Neuronal stem cell (in vitro differentiated cells): ENCODE measurements around the gene PTOV1.
A peak's percentile ranks its signal among the peaks of the same experiment; 100 is the strongest.

Experiments
- DNase-seq: peaks from one replicate; pipeline ENCODE4 v3.0.0-alpha.2; 2013; ENCODE audit warnings: low spot score
- H2AFZ ChIP-seq: one replicate; pipeline ENCODE4 v1.6.1; 2013; ENCODE audit warnings: mild to moderate bottlenecking, low read length, inconsistent platforms
- H2AK5ac ChIP-seq: 2 replicates; pipeline ENCODE4 v1.6.1; 2013; ENCODE audit warnings: low read depth, mild to moderate bottlenecking, inconsistent platforms, low read length, moderate library complexity, mixed read lengths
- H2BK120ac ChIP-seq: 2 replicates; pipeline ENCODE4 v1.6.1; 2013; ENCODE audit warnings: low read depth, mild to moderate bottlenecking, inconsistent platforms, low read length, moderate library complexity, mixed read lengths
- H2BK12ac ChIP-seq: one replicate; pipeline ENCODE4 v1.6.1; 2013; ENCODE audit warnings: low read length, inconsistent platforms
- H2BK15ac ChIP-seq: 2 replicates; pipeline ENCODE4 v1.6.1; 2013; ENCODE audit warnings: mild to moderate bottlenecking, low read length, inconsistent platforms, mixed read lengths
- H2BK5ac ChIP-seq: one replicate; pipeline ENCODE4 v1.6.1; 2013; ENCODE audit warnings: inconsistent platforms, mild to moderate bottlenecking, low read length, moderate library complexity
- H3K14ac ChIP-seq: one replicate; pipeline ENCODE4 v1.6.1; 2013; ENCODE audit warnings: low read length, inconsistent platforms
- H3K18ac ChIP-seq: 2 replicates; pipeline ENCODE4 v1.6.1; 2013; ENCODE audit warnings: low read length, inconsistent platforms
- H3K23ac ChIP-seq: 2 replicates; pipeline ENCODE4 v1.6.1; 2013; ENCODE audit warnings: low read depth, mild to moderate bottlenecking, mixed read lengths, low read length, inconsistent platforms; ENCODE audit not compliant: poor library complexity
- H3K27ac ChIP-seq: replicated peaks from 3 replicates; pipeline ENCODE4 v1.5.1; 2013; ENCODE audit warnings: low read length, inconsistent platforms
- H3K27me3 ChIP-seq, 3 experiments: 2 replicates each; pipeline ENCODE4 v1.6.1; 2013; ENCODE audit warnings: low read length in 3 of 3, mild to moderate bottlenecking in 2 of 3, inconsistent platforms in 1 of 3, low read depth in 1 of 3, mixed read lengths in 1 of 3, moderate library complexity in 1 of 3; ENCODE audit not compliant: control insufficient read depth in 3 of 3, insufficient read depth in 3 of 3
- H3K36me3 ChIP-seq, 2 donors: replicated peaks in 1 of 2; 2 replicates each; pipeline ENCODE4 v1.6.1; 2013; ENCODE audit warnings: low read length in 2 of 2; ENCODE audit not compliant: control insufficient read depth in 2 of 2, insufficient read depth in 2 of 2
- H3K4ac ChIP-seq: 2 replicates; pipeline ENCODE4 v1.6.1; 2013; ENCODE audit warnings: inconsistent platforms, mild to moderate bottlenecking, low read length, moderate library complexity
- H3K4me1 ChIP-seq, 2 donors: 1 replicate in 1 of 2; 2 replicates in 1 of 2; pipeline ENCODE4 v1.6.1; 2013; ENCODE audit warnings: low read length in 2 of 2, low read depth in 1 of 2; ENCODE audit not compliant: control insufficient read depth in 2 of 2, insufficient read depth in 1 of 2
- H3K4me2 ChIP-seq: one replicate; pipeline ENCODE4 v1.6.1; 2013; ENCODE audit warnings: mild to moderate bottlenecking, low read length, inconsistent platforms; ENCODE audit not compliant: insufficient read depth, poor library complexity, severe bottlenecking
- H3K4me3 ChIP-seq, 2 donors: 2 replicates each; pipeline ENCODE4 v1.5.1; 2013; ENCODE audit warnings: low read length in 2 of 2, mild to moderate bottlenecking in 2 of 2, inconsistent platforms in 1 of 2, moderate library complexity in 1 of 2
- H3K79me1 ChIP-seq: one replicate; pipeline ENCODE4 v1.6.1; 2013; ENCODE audit warnings: low read depth, mild to moderate bottlenecking, inconsistent platforms, low read length, moderate library complexity
- H3K9ac ChIP-seq: one replicate; pipeline ENCODE4 v1.6.1; 2013; ENCODE audit warnings: mild to moderate bottlenecking, low read depth, low read length, inconsistent platforms; ENCODE audit not compliant: poor library complexity
- H3K9me3 ChIP-seq, 2 donors: replicated peaks in 1 of 2; 2 replicates each; pipeline versions ENCODE3 to v1.6.1; 2013; ENCODE audit warnings: low read length in 2 of 2, mild to moderate bottlenecking in 2 of 2, inconsistent platforms in 1 of 2, low read depth in 1 of 2, mixed read lengths in 1 of 2, moderate library complexity in 1 of 2; ENCODE audit not compliant: control insufficient read depth in 2 of 2, insufficient read depth in 1 of 2
- H4K8ac ChIP-seq: one replicate; pipeline ENCODE4 v1.6.1; 2013; ENCODE audit warnings: low read depth, mild to moderate bottlenecking, inconsistent platforms, low read length, moderate library complexity
- H4K91ac ChIP-seq: one replicate; pipeline ENCODE4 v1.6.1; 2013; ENCODE audit warnings: low read length, low read depth, mild to moderate bottlenecking, inconsistent platforms; ENCODE audit not compliant: poor library complexity
- WGBS, 2 donors: extraction: QIAGEN DNeasy Blood & Tissue Kit; methylation state at CpG; one replicate each; pipeline ENCODE4 v1.1.7; 2013; ENCODE audit warnings: missing lambda C conversion rate in 2 of 2, mixed read lengths in 1 of 2; ENCODE audit not compliant: insufficient read length in 2 of 2, insufficient replicate concordance in 1 of 2; ENCODE audit errors: extremely low coverage in 2 of 2; 5-methylcytosine and 5-hydroxymethylcytosine counted together

PTOV1 gene

GRCh38 chr19:49858088-49858985 is 7.4 kb downstream of the PTOV1 start:
- Histone ChIP-seq H3K27ac (peak overlapping the region; percentile 28), H4K8ac (no peak overlapping the region), H3K27me3 (no peaks in the 10 kb centered on the region), H3K36me3 (peaks cover 74 to 96% of the 10 kb centered on the region in 2 donors), H3K18ac (no peak overlapping the region), H3K9ac (peak overlapping the region; percentile 70), H4K91ac (no peak overlapping the region), H2AFZ (no peak overlapping the region), H2BK5ac (peak overlapping the region; percentile 75), H3K9me3 (peaks cover 0 to 2% of the 10 kb centered on the region in 2 donors), H2BK12ac (no peak overlapping the region), H3K23ac (peak overlapping the region; percentile 80), H2AK5ac (no peak overlapping the region), H2BK15ac (no peak overlapping the region), H3K14ac (no peak overlapping the region), H2BK120ac (no peak overlapping the region), H3K4ac (no peak overlapping the region), H3K79me1 (peaks cover 24% of the 10 kb centered on the region), H3K4me1 (no peaks in the 10 kb centered on the region), H3K4me2 (no peak overlapping the region), H3K4me3 (no peak overlapping the region)
- WGBS, 2 donors: no CpG with 5 or more reads among the region's 37 CpGs
- DNase-seq: no peak

GRCh38 chr19:49859682-49860335 is 8.8 kb downstream of the PTOV1 start:
- H2AK5ac ChIP-seq: no peak overlapping the region
- no peak overlapping the region for H2BK12ac ChIP-seq
- no peak overlapping the region for H3K27ac ChIP-seq
- peak overlapping the region; percentile 86 for H3K23ac ChIP-seq
- WGBS, 2 donors: no CpG with 5 or more reads among the region's 22 CpGs
- peaks cover 13% of the 10 kb centered on the region for H3K79me1 ChIP-seq
- no peak overlapping the region for H3K18ac ChIP-seq
- H3K4ac ChIP-seq: no peak overlapping the region
- peaks cover 0 to 2% of the 10 kb centered on the region in 2 donors for H3K9me3 ChIP-seq
- H3K4me1 ChIP-seq: no peaks in the 10 kb centered on the region
- H3K9ac ChIP-seq: no peak overlapping the region
- H2BK5ac ChIP-seq: no peak overlapping the region
- H3K36me3 ChIP-seq: peaks cover 80 to 97% of the 10 kb centered on the region in 2 donors
- no peak overlapping the region for H3K4me2 ChIP-seq
- peak overlapping the region; percentile 86 for H4K8ac ChIP-seq
- H2BK120ac ChIP-seq: no peak overlapping the region
- H3K14ac ChIP-seq: peak overlapping the region; percentile 12
- no peaks in the 10 kb centered on the region for H3K27me3 ChIP-seq
- H2AFZ ChIP-seq: no peak overlapping the region
- DNase-seq: no peak
- H3K4me3 ChIP-seq: peak overlapping the region in 1 of 2 donors; percentile 22
- no peak overlapping the region for H2BK15ac ChIP-seq
- no peak overlapping the region for H4K91ac ChIP-seq

- Histone ChIP-seq H4K91ac (no peak overlapping the region), H2BK15ac (no peak overlapping the region), H3K4ac (no peak overlapping the region), H3K36me3 (peaks cover 76 to 96% of the 10 kb centered on the region in 2 donors), H3K9me3 (peaks cover 0 to 2% of the 10 kb centered on the region in 2 donors), H3K23ac (peak overlapping the region; percentile 86), H2BK120ac (no peak overlapping the region), H3K27ac (peak overlapping the region; percentile 33), H2BK12ac (no peak overlapping the region), H3K79me1 (peaks cover 12% of the 10 kb centered on the region), H3K4me1 (peaks cover 0 to 2% of the 10 kb centered on the region in 2 donors), H3K4me2 (no peak overlapping the region), H3K27me3 (no peaks in the 10 kb centered on the region), H3K18ac (no peak overlapping the region), H2BK5ac (peak overlapping the region; percentile 62), H3K4me3 (no peak overlapping the region), H4K8ac (peak overlapping the region; percentile 57), H2AK5ac (no peak overlapping the region), H3K9ac (no peak overlapping the region), H3K14ac (no peak overlapping the region), H2AFZ (no peak overlapping the region)
- DNase-seq: no peak
- WGBS, 2 donors: no CpG with 5 or more reads among the region's 17 CpGs
Observed at GRCh38 chr19:49860336-49861102, 9.6 kb downstream of the PTOV1 start.
